Esophagus (tissue), 2 donors: ENCODE results near the gene MCF2L2. TPM values are rescaled to one million over a fixed set of nuclear protein-coding genes. Genes with fewer than 3 reads are reported as not detected.
"Not testable (repeated sequence)": the region's sequence is repeated elsewhere in the genome, so short reads cannot be mapped to it uniquely, and the experiment has no call there.

ENCODE experiments used
- H3K27ac ChIP-seq, 2 donors: one replicate each; pipeline ENCODE4 v1.5.1; 2013; ENCODE audit warnings: low read depth in 2 of 2, mild to moderate bottlenecking in 2 of 2, inconsistent platforms in 1 of 2, low read length in 1 of 2, moderate library complexity in 1 of 2
- H3K27me3 ChIP-seq, 2 donors: one replicate each; pipeline ENCODE4 v1.6.1; 2013; ENCODE audit warnings: low read length in 2 of 2, control low read depth in 1 of 2, mild to moderate bottlenecking in 1 of 2; ENCODE audit not compliant: insufficient read depth in 2 of 2, control insufficient read depth in 1 of 2
- H3K36me3 ChIP-seq, 2 donors: one replicate each; pipeline ENCODE4 v1.6.1; 2013; ENCODE audit warnings: low read length in 1 of 2; ENCODE audit not compliant: control insufficient read depth in 2 of 2, insufficient read depth in 2 of 2
- H3K4me1 ChIP-seq, 2 donors: one replicate each; pipeline ENCODE4 v1.6.1; 2013; ENCODE audit warnings: low read length in 1 of 2; ENCODE audit not compliant: control insufficient read depth in 2 of 2, insufficient read depth in 2 of 2
- H3K4me3 ChIP-seq, 2 donors: one replicate each; pipeline ENCODE4 v1.5.1; 2013; ENCODE audit warnings: low read length in 2 of 2, mild to moderate bottlenecking in 2 of 2, low read depth in 1 of 2, moderate library complexity in 1 of 2
- H3K9me3 ChIP-seq, 2 donors: one replicate each; pipeline ENCODE4 v1.6.1; 2013; ENCODE audit warnings: mild to moderate bottlenecking in 2 of 2, low read depth in 1 of 2, low read length in 1 of 2, moderate library complexity in 1 of 2; ENCODE audit not compliant: control insufficient read depth in 2 of 2, insufficient read depth in 1 of 2
- WGBS, 2 donors: extraction: QIAGEN DNeasy Blood & Tissue Kit; methylation state at CpG; one replicate each; pipeline ENCODE4 v1.1.7; 2013; 5-methylcytosine and 5-hydroxymethylcytosine counted together
- polyA plus RNA-seq, 2 donors: library from polyadenylated mRNA; stranded (reverse); fragments of 200-250 nt; gene quantifications; one replicate each; pipeline ENCODE4 v1.2.3, GENCODE V29; 2013
- donor health status: healthy with polysubstance abuse.
- donor health status: Bipolar disorder and iron deficiency.

MCF2L2 gene
- polyA plus RNA-seq, 2 donors = 0.21 to 0.26 TPM

- Histone ChIP-seq H3K27me3 (no peaks in the 10 kb centered on the region), H3K4me1 (no peaks in the 10 kb centered on the region), H3K36me3 (no peaks in the 10 kb centered on the region), H3K27ac (no peak overlapping the region), H3K4me3 (no peak overlapping the region), H3K9me3 (no peaks in the 10 kb centered on the region)
- 91 to 93% methylated on average over 3 of the region's 3 CpGs for WGBS, 2 donors
These were observed 197.6 kb downstream of the MCF2L2 start for GRCh38 chr3:183230826-183231225.

DNA sequence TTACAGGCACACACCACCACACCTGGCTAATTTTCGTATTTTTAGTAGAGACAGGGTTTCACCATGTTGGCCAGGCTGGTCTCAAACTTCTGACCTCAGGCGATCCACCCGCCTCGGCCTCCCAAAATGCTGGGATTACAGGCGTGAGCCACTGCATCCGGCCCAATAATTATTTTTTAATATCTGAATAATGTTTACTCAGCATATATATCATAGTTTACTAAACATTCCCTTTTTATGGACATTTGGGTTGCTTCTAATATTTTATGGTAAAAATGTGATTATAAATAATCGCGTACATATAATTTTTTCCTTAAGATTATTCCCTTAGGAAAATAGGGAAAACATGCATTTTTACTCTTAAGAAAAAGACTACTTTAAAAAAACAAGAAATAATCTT lies 198.2 kb downstream of the MCF2L2 start:
- H3K9me3 ChIP-seq, H3K27me3 ChIP-seq, H3K4me1 ChIP-seq, H3K36me3 ChIP-seq, H3K27ac ChIP-seq, H3K4me3 ChIP-seq: not testable (repeated sequence)
- WGBS, 2 donors = 91 to 93% methylated on average over 8 of the region's 8 CpGs

DNA sequence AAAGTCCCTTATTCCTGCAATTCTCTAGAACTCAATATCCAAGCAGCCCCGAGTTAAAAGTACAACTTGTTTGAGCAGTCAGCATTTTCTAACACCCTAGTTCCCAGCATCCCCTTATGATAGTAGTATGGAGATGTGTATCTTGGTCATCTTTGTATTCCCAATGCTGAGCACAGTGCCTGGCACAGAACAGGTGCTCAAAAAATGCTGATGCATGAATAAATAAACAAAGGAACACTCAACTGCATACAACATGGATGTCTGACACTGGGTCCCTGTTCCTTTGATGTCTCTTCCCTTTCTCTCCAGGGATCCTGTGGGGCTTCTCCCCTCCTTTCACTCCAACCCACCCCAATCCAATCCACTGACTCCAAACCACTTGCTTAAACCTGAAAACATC lies 199.2 kb downstream of the MCF2L2 start:
- Histone ChIP-seq H3K4me1 (no peaks in the 10 kb centered on the region), H3K27ac (no peak overlapping the region), H3K27me3 (no peaks in the 10 kb centered on the region), H3K4me3 (no peak overlapping the region), H3K9me3 (no peaks in the 10 kb centered on the region), H3K36me3 (no peaks in the 10 kb centered on the region)
- WGBS, 2 donors = 81 to 90% methylated on average over 1 of the region's 1 CpG

- no peaks in the 10 kb centered on the region for H3K4me1 ChIP-seq
- no peak overlapping the region for H3K4me3 ChIP-seq
- H3K9me3 ChIP-seq = no peaks in the 10 kb centered on the region
- no peak overlapping the region for H3K27ac ChIP-seq
- H3K36me3 ChIP-seq = no peaks in the 10 kb centered on the region
- WGBS, 2 donors = 80 to 87% methylated on average over 4 of the region's 4 CpGs
- no peaks in the 10 kb centered on the region for H3K27me3 ChIP-seq
These were observed 200.8 kb downstream of the MCF2L2 start for GRCh38 chr3:183227586-183227985.

DNA sequence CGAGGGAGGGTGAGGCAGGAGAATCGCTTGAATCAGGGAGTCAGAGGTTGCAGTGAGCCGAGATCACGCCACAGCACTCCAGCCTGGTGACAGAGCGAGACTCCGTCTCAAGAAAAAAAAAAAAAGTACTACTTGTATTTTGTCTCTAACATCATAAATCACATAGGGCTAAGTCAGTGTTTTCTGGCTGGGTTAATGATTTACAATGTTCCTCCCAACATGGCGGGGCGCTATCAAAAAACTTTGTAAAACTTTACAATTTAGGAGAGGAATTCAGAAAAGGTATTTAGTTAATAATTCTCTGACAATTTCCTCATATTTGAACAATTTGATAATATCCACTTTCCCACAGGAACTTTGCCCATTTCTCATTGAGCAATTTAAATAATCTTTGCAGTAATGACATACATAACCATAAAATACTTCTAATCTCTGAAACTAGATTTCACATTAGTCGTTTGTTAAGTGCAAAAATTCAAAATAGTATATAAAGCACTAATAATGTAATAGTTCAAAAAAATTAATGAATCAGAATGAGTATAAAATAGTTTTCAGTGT lies 202.0 kb downstream of the MCF2L2 start:
- Histone ChIP-seq H3K27ac (no peak overlapping the region), H3K27me3 (no peaks in the 10 kb centered on the region), H3K4me3 (no peak overlapping the region), H3K36me3 (no peaks in the 10 kb centered on the region), H3K4me1 (no peaks in the 10 kb centered on the region), H3K9me3 (no peaks in the 10 kb centered on the region)
- WGBS, 2 donors = 72 to 88% methylated on average over 9 of the region's 9 CpGs

GRCh38 chr3:183224180-183224970 lies 204.0 kb downstream of the MCF2L2 start:
- Histone ChIP-seq H3K4me1 (no peaks in the 10 kb centered on the region), H3K27me3 (no peaks in the 10 kb centered on the region), H3K36me3 (no peaks in the 10 kb centered on the region), H3K27ac (no peak overlapping the region), H3K4me3 (no peak overlapping the region), H3K9me3 (no peaks in the 10 kb centered on the region)
- 68 to 77% methylated on average over 11 of the region's 11 CpGs for WGBS, 2 donors

DNA sequence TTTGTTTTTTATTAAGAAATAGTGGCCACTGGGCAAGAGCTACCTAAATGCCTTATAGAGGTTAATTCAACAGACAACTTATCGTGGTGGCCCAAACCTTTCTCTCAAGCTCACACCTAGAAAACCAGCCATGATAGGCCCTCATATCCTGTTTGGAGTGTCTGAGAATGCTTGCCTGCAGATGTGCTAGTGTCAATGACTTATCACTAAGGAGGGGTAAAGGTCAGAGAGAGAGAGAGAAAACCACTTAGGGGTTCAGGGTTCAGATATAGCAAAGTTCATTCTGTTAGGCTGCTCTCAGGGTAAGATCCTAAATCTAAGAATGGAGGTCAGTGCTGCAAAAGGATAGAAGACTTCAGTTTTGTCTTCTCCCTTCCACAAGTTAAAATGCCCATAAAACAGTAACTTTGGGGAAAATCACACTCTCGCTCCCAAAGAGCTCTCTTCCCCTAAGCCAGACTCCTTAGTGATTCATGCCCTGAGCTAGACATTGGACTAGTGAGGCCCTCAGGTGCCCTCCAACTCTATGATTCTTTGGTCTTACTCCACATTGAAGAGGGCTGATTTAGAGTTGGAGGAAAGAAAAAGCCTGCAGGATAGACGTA lies 205.7 kb downstream of the MCF2L2 start:
- Histone ChIP-seq H3K4me3 (no peak overlapping the region), H3K27me3 (no peaks in the 10 kb centered on the region), H3K4me1 (no peaks in the 10 kb centered on the region), H3K9me3 (no peaks in the 10 kb centered on the region), H3K36me3 (no peaks in the 10 kb centered on the region), H3K27ac (no peak overlapping the region)
- 91 to 93% methylated on average over 3 of the region's 3 CpGs for WGBS, 2 donors

GRCh38 chr3:183220828-183221227 lies 207.6 kb downstream of the MCF2L2 start:
- H3K27ac ChIP-seq = no peak overlapping the region
- no peaks in the 10 kb centered on the region for H3K9me3 ChIP-seq
- H3K4me1 ChIP-seq = no peaks in the 10 kb centered on the region
- 58 to 60% methylated on average over 5 of the region's 5 CpGs for WGBS, 2 donors
- H3K27me3 ChIP-seq = no peaks in the 10 kb centered on the region
- no peaks in the 10 kb centered on the region for H3K36me3 ChIP-seq
- no peak overlapping the region for H3K4me3 ChIP-seq

DNA sequence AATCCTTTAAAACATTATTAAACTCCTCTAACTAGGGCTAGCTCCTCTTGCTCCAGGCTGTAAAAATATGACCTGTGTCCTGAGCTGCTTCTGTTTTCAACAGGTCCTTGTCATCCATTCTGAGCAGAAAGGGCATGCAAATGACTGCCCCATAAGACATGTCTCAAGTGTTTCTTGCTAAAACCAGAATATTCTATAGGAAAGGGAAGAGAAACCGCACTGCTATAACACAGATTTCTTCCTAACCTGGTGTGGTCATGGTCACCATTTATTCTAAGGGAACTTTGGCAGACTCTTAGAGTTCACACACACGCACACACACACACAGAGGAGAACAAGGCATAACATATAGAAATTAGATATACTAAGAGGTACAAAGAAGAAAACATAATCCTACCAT lies 209.6 kb downstream of the MCF2L2 start:
- H3K36me3 ChIP-seq = no peaks in the 10 kb centered on the region
- H3K27me3 ChIP-seq = no peaks in the 10 kb centered on the region
- no peaks in the 10 kb centered on the region for H3K4me1 ChIP-seq
- 84 to 89% methylated on average over 2 of the region's 2 CpGs for WGBS, 2 donors
- H3K9me3 ChIP-seq = no peaks in the 10 kb centered on the region
- H3K27ac ChIP-seq = no peak overlapping the region
- H3K4me3 ChIP-seq = no peak overlapping the region
